Activated CD8-positive, alpha-beta memory T cell treated with anti-CD3 and anti-CD28 coated beads, Interleukin-2, amount 50 U/mL, for 24 hours (primary cell): ENCODE measurements around the gene EVL.

Experiments used
- DNase-seq: peaks from one replicate; pipeline ENCODE4 v3.0.0-alpha.2; 2020; ENCODE audit errors: extremely low read depth

Gene EVL

DNA sequence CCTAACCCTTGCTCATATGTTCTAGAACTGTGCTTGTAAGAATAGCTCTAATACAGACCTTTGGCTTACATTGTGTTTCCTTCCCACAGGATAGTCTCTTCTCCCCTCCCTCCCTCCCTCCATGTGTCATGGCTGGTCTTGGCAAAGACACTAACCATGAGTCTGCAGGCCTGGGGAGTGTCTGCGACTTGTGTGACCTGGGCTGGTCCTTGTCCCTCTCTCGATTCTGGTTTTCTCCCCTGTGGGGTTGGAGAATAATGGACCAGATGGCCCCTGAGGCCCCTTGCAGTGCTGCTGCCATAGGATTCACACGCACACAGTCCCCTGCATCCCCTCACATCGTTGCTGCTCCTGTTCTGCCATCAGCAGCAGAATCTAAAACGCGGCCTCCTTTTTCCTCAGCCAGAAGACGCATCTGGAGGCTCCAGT is 64.0 kb downstream of the EVL start:
- no peak for DNase-seq

DNA sequence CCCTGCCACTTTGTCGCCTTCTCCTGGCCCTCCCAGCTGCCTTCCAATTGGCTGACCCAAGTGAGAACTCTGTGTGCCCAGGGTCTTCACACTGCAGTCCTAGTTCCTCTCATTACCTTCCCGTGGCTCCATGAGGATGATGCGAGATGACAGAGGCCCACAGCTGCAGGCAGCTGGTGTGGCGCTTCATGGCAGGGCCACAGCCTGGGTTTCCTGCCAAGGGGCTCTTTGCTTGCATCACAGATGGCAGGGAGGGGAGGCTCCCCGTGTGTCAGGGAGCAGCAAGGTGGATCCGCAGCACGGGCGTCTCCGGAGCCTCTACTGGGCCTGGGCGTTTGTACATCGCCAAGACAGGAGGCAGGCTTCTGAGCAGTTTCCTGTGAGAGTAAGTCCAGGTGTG is 65.3 kb downstream of the EVL start:
- no peak for DNase-seq

DNA sequence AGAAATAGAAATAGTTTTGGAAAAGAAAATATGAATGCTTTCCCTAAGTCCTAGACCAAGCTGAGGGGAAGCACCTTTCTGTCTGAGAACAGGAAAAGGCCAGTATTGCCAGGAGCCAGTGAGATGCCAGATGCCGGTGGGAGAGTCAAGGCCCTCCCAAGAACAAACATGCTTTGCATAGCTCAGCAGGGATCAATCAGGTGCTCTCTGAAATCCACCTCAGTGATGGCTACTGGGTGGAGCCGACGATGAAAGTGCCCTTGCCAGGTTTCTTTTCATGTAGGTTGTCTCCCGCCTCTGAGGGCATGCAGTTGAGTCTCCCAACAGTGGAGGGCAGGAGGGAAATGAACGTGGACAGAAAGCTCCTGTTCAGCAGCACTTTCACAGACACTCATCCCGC is 66.0 kb downstream of the EVL start:
- DNase-seq: no peak

DNA sequence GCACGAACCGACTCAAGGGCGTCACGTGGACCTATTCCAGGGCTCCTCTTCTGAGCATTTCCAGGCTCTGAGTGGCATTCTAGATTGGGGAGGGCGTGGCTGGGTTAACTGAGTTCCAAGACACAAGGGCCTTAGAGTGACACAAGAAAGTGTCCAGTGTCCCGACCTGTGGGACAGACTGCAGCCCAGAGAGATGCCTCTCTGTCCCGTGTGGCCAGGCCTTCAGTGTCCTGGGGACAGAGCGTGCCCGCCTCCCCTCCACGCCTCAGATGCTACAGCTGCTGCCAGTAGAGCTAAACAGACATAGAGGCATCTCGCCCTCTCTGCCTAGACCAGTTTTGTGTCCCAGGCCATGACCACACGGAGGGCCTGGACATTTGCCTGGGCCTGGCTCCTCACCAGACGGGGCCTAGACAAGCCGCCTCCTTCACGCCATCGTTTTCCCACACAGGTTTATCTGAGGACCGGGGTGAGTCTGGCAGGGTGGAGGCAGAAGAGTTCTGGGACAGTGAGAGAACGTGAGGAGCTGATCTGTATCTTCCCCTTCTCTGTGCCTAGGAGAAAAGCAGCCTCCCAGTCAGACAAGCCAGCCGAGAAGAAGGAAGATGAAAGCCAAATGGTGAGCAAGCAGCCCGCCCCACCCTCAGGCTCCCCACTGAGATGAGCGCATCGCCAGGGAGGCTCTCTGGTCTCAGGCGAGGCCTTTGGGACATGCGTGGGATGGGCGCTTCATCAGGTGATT is 67.1 kb downstream of the EVL start:
- no peak for DNase-seq

DNA sequence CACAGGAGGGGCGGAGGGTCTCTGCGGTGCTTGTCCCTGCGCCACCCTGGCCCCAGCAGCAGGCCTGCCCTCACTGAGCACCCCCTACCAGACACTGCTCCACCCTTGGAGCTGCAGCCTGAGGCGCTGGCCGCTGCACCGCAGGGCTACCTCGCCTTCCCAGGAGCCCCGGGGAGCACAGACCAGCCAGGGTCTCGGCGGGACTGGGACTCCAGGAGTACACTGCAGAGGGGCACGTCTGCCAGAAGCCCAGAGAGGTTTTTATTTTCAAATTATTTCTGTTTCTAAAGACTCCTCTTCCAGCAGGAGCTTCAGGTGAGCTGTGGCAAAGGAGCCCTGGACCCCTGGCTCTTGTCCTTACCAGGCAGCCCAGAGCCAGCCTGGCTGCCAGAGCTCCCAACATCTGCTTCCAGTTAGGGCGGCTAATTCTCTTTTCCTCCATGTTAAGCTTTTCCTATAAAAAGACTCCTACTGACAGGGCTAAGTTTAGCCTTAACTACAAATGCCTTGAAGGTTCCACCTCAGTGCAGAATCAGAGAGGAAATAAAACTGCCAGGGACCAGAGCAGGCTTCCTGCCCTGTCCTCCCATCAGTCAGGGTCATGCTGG is 67.8 kb downstream of the EVL start:
- DNase-seq: no peak

DNA sequence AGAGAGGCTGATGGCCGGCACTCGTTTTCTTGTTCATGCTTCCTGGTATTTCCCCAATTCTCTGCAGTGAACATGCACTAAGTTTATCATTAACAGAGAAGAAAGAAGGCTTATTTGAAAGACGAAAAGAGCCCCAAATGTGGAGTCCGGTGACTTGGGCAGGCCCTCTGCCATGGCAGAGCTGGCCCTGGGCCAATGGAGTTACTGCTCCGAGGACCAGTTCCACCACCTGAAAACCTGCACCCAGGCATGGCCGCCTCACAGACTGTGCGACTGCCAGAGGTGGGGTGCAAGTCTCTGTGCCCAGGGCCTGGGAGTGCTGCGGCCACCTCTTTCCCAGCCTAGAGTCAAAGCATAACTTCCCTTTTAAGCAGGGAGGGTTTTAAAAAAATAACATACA is 69.4 kb downstream of the EVL start:
- no peak for DNase-seq

DNA sequence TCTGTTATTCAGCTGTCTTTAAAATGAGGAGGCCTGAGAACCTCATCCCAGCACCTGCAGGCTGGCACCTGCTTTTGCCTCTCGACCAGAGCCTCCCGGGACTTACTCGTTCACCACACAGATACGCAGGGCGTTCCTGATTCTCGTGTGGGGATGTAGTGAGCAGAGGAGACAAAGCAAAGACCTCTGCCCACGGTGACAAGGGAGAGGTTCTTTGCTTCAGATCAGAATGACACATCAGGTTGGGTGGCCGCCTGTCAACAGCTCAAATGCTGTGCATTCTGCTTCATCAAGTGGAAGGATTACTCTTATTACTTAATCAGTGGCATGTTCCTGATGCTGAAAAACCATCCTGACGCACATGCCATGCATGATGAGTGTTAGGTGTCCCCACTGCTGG is 69.9 kb downstream of the EVL start:
- no peak for DNase-seq

DNA sequence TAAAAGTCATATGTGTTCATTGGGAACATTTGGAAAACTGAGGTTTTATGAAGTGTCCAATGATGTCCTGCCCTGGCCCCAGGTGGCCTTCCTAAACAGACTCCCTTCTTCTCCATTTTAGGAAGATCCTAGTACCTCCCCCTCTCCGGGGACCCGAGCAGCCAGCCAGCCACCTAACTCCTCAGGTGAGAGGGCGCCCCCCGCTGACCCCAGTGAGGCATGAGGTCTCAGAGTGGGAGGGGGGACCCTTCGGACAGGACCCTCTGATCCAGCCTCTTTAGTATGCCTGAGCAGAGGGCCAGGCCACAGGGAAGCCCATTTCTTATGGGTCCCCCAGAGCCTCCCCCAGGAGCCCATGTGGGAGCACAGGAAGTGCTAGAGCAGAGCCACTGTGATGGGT is 70.6 kb downstream of the EVL start:
- no peak for DNase-seq

DNA sequence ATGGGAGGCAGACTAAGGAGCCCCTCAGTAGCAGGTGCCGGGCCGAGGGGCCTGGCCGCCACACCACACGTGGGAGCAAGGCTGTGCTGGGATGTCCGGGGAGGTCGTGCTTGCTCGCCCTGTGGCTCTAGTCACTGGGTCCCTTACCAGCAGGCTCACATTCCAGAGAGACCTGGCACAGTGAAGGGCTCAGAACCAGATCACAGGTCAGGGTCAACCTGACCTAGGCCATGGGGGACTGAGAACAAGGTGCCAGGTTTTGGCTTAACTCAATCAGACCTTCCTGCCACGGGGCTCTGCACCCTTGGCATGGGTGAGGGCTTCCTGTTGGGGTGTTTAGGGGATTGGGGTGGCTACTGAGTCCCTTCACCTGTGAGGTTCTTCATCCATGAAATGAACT is 72.0 kb downstream of the EVL start:
- no peak for DNase-seq

DNA sequence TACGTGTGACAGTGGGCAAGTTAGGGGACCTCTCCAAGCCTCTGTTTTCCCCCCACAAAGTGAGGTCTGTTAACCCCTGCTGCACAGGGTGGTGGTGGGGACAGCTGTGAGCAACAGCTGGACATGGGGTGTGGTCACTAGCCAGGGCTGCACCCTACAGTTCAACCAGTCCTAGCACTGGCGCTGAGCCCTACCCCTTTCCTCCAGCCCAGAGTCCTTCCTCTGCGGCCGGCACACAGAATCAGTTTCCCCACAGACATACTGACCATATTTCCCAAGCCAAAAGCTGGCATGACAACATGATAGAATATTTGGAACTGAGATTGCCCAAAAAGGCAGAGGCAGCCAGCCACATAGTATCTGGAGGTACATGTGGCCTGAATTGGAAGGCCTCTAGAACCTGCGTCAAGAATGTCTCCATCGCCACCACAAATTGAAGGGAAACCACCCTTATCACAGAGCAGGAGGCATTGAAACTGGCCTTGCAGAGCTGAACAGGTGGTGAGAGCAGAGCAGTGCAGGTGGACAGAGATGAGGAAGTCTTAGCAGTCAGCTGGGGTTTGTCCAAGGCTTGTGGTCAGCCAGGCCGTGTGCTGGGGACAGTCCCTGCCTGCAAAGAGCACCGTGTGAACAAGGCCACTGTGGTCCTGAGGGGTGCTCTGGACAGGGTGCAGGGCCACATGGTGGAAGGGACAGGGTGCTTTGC is 73.0 kb downstream of the EVL start:
- DNase-seq: no peak

DNA sequence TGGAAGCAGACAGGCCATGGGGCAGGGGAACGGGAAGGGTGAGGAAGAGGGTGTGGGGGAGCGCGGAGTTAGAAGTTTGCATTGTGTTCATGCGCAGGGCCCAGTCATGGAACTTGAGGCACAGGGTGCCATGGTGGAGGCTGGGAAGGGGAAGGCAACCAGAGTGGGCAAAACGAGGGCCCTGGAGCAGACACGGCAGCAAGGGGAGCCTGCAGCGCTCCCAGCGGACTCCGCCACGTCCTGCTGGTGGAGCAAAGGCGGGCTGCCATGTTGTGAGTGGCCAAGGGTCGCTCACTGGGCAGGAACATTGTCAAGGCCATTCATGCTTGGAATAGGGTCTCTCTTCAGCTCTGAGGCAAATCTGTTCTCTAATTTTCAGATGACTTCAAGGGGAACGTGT is 73.7 kb downstream of the EVL start:
- no peak for DNase-seq

DNA sequence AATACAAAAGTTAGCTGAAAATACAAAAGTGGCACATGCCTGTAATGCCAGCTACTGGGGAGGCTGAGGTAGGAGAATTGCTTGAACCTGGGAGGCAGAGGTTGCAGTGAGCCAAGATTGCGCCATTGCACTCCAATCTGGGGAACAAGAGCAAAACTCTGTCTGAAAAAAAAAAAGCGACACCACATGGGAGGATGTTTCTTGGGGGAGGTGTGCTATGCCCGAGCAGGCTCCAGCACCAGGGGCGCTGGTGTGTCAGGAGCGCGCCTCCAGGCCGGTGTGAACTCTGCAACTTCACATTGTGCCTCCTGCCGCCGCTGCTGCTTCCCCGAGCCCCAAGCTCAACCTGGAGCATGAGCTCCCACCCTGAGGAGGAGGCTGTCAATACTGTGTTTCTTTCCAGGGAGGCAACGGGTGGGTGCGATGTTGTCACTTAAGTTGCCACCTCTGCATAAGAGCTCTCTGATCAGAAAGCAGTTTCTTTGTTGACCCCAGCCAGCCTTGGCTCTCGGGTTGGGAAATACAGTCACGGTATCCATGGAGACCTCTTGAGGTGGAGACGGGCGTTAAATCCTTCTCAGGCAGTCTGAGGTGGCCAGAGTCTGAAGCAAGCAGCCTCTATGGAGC is 75.3 kb downstream of the EVL start:
- DNase-seq: no peak

DNA sequence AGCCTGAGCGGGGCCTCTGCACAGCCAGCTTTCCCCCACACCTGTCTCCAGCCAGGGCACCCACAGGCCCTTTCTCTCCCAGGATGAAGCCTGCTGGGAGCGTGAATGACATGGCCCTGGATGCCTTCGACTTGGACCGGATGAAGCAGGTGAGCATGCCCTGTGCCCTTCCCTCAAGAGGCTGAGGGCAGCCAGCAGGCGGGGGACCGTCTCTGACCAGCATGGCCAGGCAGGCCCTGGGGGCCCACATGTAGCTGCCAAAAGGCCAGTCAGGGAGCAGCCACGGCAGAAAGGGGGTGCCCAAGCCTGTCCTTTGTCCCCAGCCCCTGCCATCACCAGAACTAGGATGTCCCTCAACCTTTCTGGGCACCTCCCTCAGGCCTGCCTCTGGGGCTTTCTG is 75.9 kb downstream of the EVL start:
- DNase-seq: no peak

DNA sequence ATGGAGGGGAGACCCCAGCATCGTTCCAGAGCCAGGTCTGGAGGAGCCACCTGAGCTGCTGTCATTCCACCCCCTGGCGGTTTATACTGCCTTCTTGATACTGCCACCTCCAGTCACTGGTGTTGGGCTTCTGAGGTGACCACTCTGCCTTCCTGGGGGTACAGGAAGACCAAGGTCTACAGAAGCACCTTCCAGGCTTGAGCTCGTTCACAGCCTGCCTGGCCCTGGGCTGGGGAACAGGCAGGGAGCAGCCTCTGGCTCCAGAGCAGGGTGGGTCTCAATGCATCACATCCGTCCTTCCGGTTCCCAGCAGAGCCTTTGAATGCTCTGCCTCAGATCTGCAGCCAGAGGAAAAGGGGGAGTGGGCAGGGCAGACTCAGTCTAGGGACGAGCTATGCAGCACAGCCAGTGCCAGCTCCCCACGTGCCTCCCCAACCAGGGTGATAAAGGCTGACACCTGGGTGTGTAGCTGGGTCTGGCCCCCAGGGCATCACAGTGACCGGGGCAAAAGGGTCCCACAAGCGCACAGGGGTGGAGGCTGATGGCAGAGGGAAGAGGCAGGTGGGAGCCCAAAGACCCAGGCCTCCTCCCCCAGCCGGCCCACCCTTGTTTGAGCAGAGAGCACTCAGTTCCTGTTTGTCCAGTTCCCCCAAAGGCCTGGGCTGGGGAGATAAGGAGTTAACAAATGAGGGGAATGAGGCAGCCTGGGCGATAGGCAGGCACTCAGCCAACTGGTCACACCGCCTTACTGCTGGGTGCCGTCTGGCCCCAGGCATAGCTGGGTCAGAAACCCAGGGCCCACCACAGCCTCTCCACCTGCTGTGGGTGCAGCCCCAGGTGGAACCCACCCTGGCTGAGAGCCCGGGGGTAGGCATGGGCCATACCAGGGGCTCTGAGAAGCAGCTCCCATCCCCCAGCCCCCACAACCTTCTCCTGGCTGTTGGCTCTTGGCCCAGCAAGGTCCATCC is 77.1 kb downstream of the EVL start:
- DNase-seq: no peak

DNA sequence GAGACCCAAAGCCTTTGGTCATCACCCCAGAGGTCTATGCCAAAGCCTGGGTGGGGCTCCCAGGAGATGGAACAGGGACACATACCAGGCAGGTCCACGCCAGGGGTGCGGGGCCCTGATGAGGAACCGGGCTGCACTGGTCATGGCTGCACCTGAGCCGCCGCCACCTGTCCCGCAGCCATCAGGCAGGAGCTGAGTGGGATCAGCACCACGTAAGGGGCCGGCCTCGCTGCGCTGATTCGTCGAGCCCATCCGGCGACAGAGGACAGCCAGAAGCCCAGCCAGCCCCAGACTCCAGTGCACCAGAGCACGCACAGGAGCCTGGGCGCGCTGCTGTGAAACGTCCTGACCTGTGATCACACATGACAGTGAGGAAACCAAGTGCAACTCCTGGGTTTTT is 78.3 kb downstream of the EVL start:
- no peak for DNase-seq

DNA sequence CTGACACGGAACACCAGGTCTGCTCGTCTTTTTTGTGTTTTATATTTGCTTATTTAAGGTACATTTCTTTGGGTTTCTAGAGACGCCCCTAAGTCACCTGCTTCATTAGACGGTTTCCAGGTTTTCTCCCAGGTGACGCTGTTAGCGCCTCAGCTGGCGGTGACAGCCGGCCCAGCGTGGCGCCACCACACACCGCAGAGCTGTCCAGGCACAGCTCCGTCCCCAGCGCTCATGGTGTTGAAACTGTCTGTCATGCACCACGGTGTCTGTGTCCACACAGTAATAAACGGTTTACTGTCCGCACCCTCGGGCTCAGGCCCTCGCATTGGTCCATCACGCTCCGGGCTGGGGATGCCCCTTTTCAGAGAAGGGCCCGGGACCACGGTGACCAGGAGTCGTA is 78.7 kb downstream of the EVL start:
- no peak for DNase-seq

DNA sequence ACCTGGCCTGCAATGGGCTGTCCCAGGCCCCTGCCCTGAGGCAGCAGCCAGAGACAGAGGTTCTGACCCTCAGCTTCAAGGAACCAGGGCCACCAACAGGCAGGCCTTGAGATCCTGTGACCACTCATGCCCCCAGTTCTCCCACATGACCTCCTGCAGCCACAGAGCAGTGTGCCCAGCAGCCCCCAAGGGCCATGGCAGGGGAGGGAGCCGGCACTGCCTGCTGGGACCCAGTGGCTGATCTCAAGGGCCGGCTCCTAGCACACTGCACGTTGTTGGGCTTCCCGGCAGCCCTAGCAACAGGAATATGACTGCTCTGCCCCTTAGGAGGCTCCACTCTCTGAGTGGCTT is 79.4 kb downstream of the EVL start:
- no peak for DNase-seq

DNA sequence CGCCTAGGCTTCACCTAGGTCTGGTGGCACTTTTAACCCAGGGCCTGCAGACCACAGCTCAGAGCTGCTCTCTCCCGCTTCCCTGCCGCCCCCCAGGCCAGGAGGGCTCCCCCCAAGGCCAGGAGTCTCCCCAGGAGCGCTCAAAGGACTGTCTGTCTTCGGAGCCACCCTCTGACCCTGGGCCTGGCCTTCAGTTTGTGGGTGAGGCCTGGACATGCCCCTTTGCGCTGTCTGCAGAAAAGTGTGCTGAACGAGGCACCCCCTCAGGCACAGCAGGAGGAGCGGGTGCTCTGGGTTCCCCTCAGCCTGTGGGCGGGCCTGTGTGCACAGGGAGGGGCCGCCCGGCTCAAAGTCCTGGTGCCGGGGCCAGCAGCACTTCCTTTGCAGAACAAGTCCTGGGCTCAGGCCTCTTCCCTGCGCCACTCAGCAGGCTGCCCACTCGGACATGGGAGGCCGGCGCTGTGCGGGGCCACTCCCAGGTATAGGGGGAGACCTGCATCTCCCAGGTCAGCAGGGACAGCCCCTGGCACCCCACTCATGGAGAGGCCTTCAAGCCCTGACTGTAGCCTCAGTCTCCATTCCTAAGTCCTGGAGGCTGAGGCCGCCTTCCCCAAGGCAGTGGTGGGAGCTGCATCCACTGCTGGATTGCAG is 79.9 kb downstream of the EVL start:
- no peak for DNase-seq

DNA sequence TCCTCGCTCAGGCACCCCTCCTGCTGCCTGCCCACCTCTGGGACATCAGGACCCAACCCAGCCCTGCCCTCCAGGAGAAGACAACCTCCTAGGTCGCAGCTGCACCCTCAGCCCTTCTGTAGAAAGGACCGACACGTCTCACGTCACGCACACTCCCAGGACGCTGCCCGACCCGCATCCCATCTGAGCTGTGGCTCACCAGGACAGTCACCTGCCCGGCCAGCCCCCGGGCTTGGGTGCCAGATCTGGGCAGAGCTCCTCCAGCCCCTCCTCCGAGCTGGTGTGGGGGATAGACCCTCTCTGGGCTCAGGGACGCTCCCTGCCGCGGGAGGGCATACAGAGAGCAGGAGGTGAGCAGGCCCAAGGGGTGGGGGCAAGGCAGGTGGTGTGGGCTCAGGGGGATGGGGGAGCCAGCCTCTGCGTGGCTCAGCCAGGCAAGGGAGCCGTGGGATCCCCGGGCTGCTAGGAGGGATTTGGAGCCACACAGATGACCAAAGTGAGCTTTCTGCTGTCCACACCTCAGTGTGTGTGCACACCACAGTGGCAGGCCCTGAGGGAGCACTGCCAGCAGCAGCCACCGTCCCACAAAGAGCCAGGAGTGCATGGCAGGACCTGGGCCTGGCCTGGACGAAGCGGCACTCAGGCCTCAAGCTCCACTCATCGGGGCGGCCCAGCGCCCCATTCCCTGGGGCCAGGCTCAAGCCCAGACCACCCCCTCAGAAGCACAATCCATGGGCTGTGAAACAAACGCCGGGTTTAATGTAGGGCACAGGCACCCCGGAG is 80.7 kb downstream of the EVL start:
- no peak for DNase-seq

DNA sequence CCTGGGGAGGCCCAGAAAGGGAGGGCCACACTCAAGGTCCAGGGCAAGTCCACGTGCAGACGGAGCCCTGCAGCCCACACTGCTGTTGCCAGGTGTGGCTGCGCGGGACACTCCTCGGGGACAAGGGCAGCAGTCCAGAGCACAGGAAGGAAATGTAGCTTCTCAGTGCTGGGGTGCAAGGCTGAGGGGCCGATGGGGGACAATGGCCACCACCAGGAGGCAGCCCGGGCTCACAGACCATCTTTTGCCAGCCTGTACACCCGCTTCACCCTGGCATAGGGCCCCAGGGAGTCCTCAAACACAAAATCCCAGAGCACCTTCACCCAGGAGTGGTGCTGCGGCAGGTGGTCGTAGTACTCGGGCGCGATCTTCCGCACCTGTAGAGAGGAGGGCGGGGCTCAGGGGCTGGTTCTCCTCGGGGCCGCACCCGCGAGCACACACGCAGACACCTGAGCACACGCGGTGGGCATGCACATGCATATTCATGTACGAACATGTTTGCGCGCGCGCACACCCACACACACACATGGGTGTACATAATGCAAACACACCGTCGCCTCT is 81.4 kb downstream of the EVL start:
- DNase-seq: no peak
